T47D (cell line): Measurements from ENCODE around the gene IREB2.
"Not testable (repeated sequence)": the region's sequence is repeated elsewhere in the genome, so short reads cannot be mapped to it uniquely, and the experiment has no call there.

Source experiments
- DNase-seq, 2 experiments: peaks; one replicate each; pipeline versions ENCODE4 v3.0.0 to v3.0.0-alpha.2; 2011 to 2012; ENCODE audit warnings: low read depth in 1 of 2, low spot score in 1 of 2
- JUND ChIP-seq: IDR thresholded peaks from 2 replicates; pipeline ENCODE4 v1.6.1; 2012; ENCODE audit warnings: low read depth
- in situ Hi-C: cut with HindIII; loops from 2 replicates; pipeline ENCODE4 v1.10.0; 2016; ENCODE audit warnings: low sequenced_read_pairs, low pct_unique_long_range_greater_than_20kb

The IREB2 gene

DNA sequence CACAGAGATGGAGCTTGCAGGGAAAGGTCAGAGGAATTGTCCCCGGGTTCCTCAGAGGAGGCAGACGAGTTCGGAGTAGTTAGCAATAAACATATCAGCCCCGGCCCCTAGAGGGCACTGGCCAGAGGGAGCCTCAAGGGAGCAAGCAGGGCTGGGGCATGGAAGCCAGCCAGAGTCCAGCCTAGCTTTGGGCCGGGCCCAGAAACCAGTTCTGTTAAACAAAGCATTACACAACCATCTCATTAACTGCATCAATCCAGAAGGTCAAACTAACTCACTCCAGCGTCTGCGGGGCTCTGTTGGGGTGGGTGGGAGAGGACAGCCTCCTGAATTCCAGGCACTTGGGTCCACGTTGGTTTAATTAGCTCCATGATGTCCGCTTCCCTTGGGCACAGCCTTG lies 41.0 kb upstream of the IREB2 start:
- in situ Hi-C loops = no loop called here
- TF ChIP-seq JUND = no peak
- DNase-seq = peak; percentile 35 to 73

DNA sequence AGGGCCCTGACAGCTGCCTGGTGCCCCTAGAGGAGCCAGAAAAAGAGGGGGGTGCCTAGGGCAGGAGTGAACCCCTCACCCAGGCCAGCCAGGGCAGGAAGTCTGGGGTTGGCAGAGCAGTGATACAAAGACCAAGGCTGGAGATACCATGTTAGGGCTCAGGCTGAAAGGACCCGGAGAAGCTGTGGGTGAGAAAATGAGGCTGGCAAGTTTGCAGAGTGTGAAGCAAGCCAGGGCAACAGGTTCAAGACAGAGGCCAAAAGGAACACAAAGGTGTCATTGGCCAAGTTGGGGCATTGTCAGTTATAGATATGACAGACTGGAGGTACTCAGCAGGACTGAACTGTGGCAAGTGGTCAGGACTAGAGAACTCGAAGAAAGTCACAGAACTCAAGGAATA lies 40.6 kb upstream of the IREB2 start:
- in situ Hi-C loops = no loop called here
- no peak for TF ChIP-seq JUND
- DNase-seq = no peak

DNA sequence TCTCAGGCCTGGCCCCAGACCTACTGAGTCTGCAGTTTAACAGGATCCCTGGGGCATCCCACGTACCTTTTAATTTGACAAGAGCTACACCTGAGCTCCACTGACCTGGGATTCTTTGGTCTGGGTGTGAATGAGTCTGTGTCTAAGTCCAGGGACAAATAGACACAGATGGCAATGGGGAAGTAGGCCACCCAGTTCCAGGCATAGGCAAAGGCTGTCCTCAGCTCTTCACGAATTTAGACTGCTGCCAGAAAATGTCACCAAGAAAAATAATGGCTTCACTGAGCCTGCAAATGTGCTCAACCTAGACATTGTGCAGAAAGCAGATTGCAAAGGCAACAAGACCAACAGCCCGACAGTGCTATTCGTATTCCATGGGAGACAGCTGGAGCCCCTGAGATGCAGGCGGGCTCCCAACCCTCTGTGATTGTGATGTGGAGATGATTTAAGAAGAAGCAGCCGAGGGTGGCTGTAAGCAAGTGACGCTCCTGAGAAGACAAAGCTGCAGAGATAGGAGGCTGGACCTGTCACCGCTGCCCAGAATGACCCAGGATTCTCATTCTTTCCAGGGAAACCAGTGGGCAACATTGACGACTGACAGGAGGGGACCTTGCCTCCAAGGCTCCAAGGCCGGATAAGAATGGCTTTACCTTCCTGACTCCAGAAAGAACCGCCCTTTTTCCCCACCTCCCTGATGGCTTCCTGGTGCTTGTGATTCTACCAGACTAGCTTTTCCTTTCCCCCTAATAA lies 39.8 kb upstream of the IREB2 start:
- TF ChIP-seq JUND = no peak
- in situ Hi-C loops = no loop called here

DNA sequence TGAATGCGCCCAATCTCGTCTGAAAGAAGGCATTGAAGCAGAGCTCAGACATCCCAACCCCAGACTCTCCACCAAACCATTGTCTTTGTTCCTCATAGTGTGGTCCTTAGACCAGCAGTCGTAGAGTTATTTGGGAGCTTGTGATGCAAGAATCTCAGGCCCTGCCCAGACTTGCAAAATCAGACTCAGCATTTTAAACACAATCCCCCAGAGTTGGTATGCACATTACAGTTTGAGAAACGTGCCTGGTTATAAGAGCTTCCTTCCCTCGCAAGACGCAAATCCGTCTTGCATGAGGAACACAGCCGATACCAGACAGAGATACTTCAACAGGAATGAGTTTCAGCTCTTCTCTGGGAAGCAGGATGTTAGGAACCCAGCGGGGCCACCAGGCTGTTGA lies 38.9 kb upstream of the IREB2 start:
- in situ Hi-C loops = no loop called here
- DNase-seq = no peak
- TF ChIP-seq JUND = no peak

More for the DNA sequence above, 39.8 kb upstream of the IREB2 start:
- no peak for DNase-seq

- no peak for TF ChIP-seq JUND
- DNase-seq = no peak
- in situ Hi-C loops = no loop called here
Measured at GRCh38 chr15:78402061-78402610, 35.9 kb upstream of the IREB2 start.

DNA sequence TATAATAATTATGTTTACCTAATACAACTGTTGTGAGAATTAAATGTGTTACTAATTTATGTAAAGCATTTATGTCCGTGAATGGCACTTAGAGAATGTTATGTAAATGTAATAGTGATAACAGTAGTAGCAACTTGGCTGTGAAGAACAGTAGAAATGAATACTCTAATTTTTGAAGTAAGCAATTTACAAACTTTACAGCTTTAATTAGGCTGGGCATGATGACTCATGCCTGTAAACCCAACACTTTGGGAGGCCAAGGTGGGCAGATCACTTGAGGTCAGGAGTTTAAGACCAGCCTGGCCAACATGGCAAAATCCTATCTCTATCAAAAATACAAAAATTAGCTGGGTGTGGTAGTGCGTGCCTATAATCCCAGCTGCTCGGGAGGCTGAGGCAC lies 33.9 kb upstream of the IREB2 start:
- in situ Hi-C loops = no loop called here
- no peak for TF ChIP-seq JUND

DNA sequence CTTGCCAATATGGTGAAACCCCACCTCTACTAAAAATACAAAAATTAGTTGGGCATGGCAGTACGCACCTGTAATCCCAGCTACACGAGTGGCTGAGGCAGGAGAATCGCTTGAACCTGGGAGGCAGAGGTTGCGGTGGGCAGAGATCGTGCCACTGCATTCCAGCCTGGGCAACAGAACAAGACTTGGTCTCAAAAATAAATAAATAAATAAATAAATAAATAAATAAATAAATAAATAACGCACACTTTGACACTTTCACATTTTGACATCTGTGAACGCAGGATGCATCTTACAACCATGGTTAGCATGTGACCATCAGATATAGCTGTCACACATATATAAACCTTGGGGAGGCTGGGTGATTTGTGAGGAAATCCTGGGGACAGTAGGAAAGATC lies 33.2 kb upstream of the IREB2 start:
- DNase-seq, in situ Hi-C loops: not testable (repeated sequence)

More for the DNA sequence above, 33.9 kb upstream of the IREB2 start:
- no peak for DNase-seq

DNA sequence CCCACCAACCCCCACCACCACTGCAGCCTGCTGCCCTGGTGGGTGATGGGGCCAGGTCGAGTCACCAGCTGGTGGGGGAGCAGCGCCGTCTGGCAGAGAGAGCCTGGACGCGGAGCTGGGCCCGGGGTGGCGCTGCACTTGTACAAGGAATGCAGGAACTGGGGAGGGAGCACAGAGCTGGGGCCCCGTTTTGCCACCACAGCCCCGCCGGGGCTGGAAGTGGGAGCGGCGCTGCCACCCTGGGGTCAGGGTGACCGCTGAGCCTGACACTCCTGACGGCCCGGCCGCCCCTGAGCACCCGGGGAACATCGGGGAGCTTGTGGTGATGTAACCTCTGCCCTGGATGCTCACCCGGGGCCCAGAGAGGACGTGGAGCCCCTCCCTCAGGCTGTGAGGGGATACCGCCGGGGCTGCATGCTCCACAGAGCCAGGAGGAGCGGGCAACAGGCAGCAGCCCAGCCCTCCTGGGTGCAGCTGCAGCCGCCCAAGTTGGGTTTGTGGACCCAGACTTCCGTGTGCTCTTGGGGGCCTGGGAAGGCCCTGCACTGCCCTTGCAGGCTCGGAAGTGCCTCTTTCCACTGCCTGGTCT lies 32.6 kb upstream of the IREB2 start:
- in situ Hi-C loops = no loop called here
- no peak for DNase-seq
- TF ChIP-seq JUND = no peak

DNA sequence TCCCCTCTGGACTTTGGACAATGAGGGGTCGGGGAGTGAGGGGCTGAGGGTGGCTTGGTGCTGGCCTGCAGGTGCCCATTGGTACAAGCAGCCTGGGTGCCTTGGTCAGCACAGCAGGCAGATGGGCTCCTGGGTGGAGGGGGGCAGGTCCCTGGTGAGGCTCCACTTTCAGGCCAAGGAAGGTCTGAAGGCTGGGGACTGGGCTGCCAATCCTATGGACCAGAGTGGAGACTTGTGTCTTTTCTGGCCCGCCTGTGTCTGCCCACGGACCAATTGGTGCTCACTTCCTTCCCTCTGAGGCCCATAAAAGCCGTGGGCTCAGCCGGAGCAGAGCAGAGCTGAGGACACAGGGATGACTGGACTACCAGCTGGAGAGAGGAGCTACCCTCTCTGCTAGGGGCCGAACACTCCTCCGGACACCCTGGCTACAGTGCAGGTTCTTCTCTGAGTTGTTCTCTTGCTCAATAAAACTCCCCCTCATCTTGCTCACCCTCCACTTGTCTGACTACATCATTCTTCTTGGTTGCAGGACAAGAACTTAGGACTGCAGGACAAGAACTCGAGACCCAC lies 31.9 kb upstream of the IREB2 start:
- in situ Hi-C loops = no loop called here
- no peak for TF ChIP-seq JUND
- no peak for DNase-seq

- in situ Hi-C loops = no loop called here
- no peak for DNase-seq
Measured at GRCh38 chr15:78407608-78408354, 30.2 kb upstream of the IREB2 start.

GRCh38 chr15:78408355-78408640 lies 29.7 kb upstream of the IREB2 start:
- no peak for TF ChIP-seq JUND
- no peak for DNase-seq
- in situ Hi-C loops = no loop called here

More at GRCh38 chr15:78407608-78408354, 30.2 kb upstream of the IREB2 start:
- no peak for TF ChIP-seq JUND

DNA sequence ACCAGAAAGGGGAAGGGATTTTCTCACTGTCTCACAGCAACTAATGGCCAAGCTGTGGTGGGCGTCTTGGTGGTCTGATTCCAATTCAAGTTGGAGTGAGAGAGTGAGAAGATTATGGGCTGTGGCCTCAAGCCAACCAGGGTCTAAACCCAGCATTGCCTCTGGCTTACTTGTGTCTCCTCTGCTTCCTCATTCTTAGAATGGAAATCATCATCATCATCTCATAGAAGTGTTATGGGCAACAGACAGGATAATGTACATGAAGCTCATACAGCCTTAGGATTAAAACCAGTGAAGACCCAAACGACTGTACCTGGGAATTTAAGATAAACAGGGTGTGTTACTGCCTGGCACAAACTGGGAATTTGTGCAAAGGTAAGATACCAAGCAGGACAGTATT lies 29.1 kb upstream of the IREB2 start:
- DNase-seq = no peak
- in situ Hi-C loops = no loop called here
- TF ChIP-seq JUND = no peak

GRCh38 chr15:78411061-78411460 lies 27.0 kb upstream of the IREB2 start:
- TF ChIP-seq JUND = no peak
- DNase-seq = no peak
- in situ Hi-C loops = no loop called here
